KBM-7 (cell line): ENCODE measurements around the gene TXNDC2.
"Not testable (repeated sequence)": the region's sequence is repeated elsewhere in the genome, so short reads cannot be mapped to it uniquely, and the experiment has no call there.

ENCODE experiments used
- DNase-seq: peaks from one replicate; pipeline ENCODE4 v3.0.0-alpha.2; 2015
- in situ Hi-C: fragments of 300-500 bp; cut with MboI; formaldehyde crosslinking; loops from 2 replicates; pipeline ENCODE4 v1.14.3; 2020; ENCODE audit warnings: low sequenced_read_pairs, low pct_unique_long_range_greater_than_20kb, mixed read lengths

TXNDC2 gene

GRCh38 chr18:9857479-9857998 lies 28.2 kb upstream of the TXNDC2 start:
- in situ Hi-C loops, DNase-seq: not testable (repeated sequence)

GRCh38 chr18:9858642-9859041 lies 27.1 kb upstream of the TXNDC2 start:
- no peak for DNase-seq
- in situ Hi-C loops, result no loop called here

DNA sequence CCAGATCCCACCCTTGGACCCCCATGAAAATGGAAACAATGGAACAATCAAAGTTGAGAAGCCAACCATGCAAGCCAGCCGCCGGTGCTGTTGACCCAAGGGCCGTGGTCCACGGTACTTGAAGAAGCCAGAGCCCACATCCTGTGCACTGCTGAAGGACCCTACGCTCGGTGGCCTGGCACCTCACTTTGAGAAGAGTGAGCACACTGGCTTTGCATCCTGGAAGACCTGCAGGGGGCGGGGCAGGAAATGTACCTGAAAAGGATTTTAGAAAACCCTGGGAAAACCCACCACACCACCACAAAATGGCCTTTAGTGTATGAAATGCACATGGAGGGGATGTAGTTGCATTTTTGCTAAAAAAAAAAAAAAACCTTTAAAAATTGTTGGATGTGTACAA lies 26.5 kb upstream of the TXNDC2 start:
- in situ Hi-C loops, result no loop called here

DNA sequence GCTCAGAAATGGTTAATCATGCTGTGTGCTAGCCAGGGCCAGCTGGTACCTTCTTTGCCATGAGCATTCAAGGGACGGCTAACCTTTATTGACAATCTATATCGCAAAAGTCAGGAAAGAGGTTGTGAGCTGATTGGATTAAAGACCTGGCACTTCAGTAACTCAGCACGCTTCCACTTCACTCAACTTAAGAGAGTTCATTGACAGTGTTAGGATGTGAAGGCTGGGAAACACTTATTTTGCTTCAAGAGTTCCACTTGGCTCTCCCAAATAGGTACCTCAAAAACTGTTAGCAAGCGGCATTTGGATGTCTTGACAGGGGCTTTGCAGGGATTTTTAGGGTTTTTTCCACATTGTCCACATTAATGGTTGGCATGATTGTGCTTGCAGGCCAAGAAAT lies 25.1 kb upstream of the TXNDC2 start:
- DNase-seq, result no peak
- in situ Hi-C loops, result no loop called here

More for the DNA sequence above, 26.5 kb upstream of the TXNDC2 start:
- no peak for DNase-seq

GRCh38 chr18:9861157-9861556 lies 24.6 kb upstream of the TXNDC2 start:
- in situ Hi-C loops, result no loop called here
- DNase-seq, result no peak

DNA sequence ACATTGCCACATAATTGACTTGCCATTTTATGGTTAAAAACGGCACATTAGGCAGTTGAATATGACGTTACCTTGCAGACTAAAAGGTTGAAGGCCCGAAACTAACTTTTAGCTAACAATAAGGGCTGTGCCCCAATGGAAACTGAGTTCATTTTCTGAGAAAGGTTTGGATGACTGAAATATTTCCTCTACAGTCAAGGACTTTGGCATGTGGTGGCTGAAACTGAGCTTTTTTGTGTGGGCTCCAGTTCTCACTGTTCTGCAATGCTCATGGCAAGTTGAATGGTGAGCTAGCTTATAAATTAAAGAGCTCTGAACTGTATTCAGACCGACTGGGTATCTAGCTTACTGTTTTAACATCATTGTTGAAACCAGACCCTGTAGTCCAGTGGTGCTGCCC lies 23.8 kb upstream of the TXNDC2 start:
- in situ Hi-C loops, result no loop called here
- DNase-seq, result no peak

GRCh38 chr18:9862686-9863085 lies 23.1 kb upstream of the TXNDC2 start:
- in situ Hi-C loops, result no loop called here
- DNase-seq, result no peak

DNA sequence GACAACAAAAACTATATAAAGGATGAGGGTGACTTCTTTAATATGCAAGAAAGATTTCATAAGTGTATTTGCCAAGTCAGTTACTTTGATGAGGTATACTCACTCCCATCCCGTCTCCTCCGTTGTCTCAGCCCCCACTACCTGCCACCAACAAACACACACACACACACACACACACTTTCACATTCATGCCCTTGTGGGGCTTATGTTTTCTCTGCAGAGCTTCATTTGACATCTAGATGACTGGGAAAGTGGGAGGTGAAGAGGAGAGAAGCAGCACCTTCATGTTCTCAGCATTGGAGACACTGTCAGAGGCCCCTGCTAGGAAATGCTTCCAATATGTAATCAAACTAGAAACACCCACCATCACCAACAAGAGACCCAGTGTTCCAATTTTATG lies 22.5 kb upstream of the TXNDC2 start:
- DNase-seq, result no peak
- in situ Hi-C loops, result no loop called here

GRCh38 chr18:9865764-9866490 lies 19.8 kb upstream of the TXNDC2 start:
- in situ Hi-C loops, result no loop called here

GRCh38 chr18:9866627-9867026 lies 19.1 kb upstream of the TXNDC2 start:
- in situ Hi-C loops, result no loop called here
- no peak for DNase-seq

More at GRCh38 chr18:9865764-9866490, 19.8 kb upstream of the TXNDC2 start:
- no peak for DNase-seq

- DNase-seq, result no peak
- in situ Hi-C loops, result no loop called here
Observed at GRCh38 chr18:9867071-9867594, 18.6 kb upstream of the TXNDC2 start.

DNA sequence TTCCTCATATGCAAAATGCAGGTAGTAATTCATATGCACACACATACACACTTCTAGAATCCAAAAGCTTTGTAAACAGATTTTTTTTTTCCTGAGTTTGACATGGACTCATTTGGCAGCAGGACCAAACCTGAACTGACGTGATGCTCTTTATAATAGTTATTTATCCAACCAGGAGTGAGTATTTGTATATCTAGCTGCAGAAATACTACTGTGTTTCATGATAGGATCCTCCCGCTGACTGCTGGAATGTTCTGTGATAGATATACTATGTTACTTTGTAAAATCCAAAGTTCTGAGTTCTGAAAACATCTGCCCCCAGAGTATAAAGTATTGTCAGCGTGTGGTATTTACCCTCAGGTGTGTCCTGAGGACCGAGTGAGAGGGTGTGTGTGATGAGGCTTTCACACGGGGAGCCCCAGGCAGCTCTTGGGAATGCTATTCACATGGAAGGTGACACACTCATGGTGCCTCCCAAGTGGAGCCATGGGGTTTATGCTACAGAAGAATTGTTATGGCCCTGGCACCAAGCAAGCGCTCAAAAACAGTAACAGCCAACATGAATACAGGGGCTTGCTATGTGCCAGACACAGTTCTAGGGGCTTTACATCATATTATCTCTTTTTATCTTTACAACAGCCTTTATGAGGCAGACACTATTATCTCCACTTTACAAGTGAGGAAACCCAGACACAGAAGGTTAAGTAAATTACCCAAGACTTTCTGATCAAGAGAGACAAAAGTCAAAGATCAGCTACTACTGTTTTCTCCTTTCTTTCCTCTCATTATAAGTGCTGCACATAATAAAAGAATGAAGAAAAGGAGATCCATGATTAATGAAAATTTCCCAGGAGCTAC lies 16.7 kb upstream of the TXNDC2 start:
- in situ Hi-C loops, result no loop called here
- DNase-seq, result no peak

DNA sequence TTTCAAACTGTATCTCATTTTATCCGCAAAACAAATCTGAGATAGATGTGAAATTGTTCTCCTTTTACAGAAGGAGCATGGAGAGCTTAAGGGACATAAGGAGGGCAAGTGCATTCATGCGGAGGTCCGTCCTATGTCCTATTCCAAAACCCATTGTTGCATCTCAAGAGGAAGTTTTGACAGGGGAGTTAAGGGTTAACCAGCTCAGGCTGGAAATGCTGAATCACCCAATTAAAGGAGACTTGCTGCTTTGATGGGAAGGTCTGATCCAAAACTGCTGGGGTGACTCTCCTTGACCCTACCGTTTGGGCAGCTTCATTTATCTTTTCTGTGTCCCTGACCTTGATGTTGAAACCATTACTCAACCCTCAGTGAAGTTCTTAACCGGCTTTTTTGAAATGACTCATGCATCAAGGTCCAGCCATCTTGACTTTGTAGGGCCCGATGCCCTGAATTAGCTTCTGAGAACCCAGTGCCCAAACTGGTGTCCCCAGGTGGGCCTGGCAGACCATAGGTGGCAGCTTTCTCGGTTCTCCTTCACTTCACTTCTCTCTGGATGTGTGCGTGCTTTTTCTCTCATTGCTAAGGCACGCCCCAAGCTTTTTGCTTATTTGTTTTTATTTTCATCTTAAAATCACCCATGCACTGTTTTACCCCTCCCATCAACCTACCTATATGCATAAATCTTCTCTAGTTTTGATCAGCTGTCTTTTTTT lies 15.9 kb upstream of the TXNDC2 start:
- peak; percentile 61 for DNase-seq
- in situ Hi-C loops, result no loop called here

- in situ Hi-C loops, result no loop called here
- no peak for DNase-seq
Observed at GRCh38 chr18:9870431-9871008, 15.3 kb upstream of the TXNDC2 start.

DNA sequence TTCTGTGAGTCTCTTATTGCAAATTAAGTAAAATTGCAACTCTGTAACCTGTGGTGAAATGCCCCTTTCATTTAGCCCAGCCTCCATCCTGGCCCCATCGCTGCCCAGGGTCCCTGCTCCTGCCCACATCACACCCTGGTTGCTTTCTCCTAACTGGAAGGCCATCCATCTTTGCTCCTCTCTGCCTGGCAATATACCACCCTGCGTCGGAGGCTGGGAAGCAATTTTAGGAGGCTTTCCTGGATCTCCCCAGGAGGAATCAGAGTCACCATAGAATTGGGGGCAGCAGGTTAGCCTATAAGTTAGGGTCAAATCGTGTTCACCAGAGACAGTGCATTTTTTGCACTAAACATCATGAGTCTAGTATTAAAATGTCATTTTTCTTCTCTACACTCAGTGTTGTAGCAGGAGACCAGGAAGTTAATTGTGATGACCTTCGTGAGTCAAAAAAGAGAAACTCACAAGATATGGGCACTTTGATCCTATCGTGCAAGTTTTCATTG lies 14.5 kb upstream of the TXNDC2 start:
- DNase-seq, result no peak
- in situ Hi-C loops, result no loop called here

DNA sequence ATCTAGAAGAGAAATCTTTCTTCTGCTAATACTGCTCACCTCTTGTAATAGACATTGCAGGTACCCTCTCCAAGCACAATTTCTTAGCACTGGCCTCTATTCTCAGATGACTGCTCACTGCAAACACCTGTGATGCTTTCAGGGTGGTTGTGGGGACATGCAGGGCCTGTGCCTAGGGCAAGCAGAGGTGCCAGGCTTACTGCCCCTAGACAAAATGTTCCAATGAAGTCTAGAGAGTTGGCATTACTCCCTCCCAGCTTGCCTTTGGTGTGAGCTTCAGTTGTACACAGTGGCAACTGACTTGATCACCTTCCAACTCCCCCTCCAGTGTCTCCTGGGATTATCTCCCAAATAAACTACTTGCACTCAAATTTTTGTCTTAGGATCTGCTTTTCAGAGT lies 12.9 kb upstream of the TXNDC2 start:
- no peak for DNase-seq
- in situ Hi-C loops, result no loop called here

DNA sequence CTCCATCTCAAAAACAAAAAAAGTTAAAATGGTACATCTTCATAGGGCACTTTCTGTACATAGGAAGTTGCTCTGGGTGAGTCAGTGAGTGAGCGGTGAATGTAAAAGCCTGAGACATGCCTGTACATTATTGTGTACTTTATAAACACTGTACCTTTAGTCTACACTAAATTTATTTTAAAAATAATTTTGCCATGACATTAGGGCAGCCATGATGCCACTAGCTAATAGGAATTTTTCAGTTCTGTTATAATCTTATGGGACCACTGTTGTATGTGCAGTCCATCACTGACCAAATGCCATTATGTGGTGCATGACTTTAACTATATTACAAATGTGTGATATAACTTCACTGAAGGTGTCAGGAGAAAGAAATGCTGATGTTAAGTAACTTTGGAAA lies 11.0 kb upstream of the TXNDC2 start:
- in situ Hi-C loops, result no loop called here
- no peak for DNase-seq

DNA sequence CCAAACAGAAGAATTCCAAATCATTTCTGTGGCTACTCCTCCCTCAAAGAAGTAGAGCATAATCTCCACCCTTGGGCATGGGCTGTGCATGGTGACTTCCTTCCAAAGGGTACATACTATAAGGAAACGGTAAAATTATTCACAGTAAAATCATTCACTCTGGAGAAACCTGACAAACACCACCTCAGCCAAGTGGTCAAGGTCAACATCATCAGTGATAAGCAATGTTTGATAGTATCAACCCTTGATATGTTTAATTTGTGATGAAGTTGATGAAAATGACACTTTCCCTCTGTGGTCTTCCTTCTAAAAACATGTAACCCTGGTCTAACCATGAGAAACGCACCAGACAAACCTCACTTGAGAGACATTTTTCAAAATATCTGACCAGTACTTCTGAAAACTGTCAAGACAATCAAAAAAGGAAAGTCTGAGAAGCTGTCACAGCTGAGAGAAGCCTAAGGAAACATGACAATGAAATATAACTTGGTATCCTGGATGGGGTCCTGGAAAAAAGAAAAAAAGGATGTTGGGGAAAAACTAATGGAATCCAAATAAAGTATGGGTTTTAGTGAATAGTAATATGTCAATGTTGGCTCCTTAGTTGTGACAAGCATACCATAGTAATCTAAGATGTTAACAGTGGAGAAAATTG lies 9.4 kb upstream of the TXNDC2 start:
- in situ Hi-C loops, result no loop called here
- no peak for DNase-seq
